HEK293T (cell line): ENCODE data around the gene GRIK2.

Source experiments
- CTCF ChIA-PET: fragments of 350-600 bp; formaldehyde crosslinking; extraction: SDS; loops from one replicate; lab custom pipeline; 2021; ENCODE audit warnings: antibody characterized with exemption, inconsistent platforms; lab: Yijun Ruan, JAX
- POLR2A ChIA-PET: fragments of 350-600 bp; formaldehyde crosslinking; extraction: SDS; loops from one replicate; lab custom pipeline; 2020; ENCODE audit warnings: antibody characterized with exemption, inconsistent platforms; lab: Yijun Ruan, JAX
- DNase-seq: peaks from one replicate; pipeline ENCODE4 v3.0.0; 2012; ENCODE audit warnings: mixed read lengths; ENCODE audit errors: extremely low spot score
- ARNT ChIP-seq: fragments of 450-650 bp; IDR thresholded peaks from 2 replicates; pipeline ENCODE4 v1.6.1; 2017; ENCODE audit warnings: mild to moderate bottlenecking
- BHLHE40 ChIP-seq: fragments of 450-650 bp; IDR thresholded peaks from 2 replicates; pipeline ENCODE4 v1.6.1; 2016; ENCODE audit warnings: mild to moderate bottlenecking, moderate library complexity, borderline replicate concordance
- CTBP1 ChIP-seq: fragments of 450-650 bp; IDR thresholded peaks from 2 replicates; pipeline ENCODE4 v1.6.1; 2016; ENCODE audit warnings: borderline replicate concordance
- ELF4 ChIP-seq: fragments of 450-650 bp; IDR thresholded peaks from 2 replicates; pipeline ENCODE4 v1.6.1; 2017; ENCODE audit warnings: antibody characterized with exemption
- FOXA1 ChIP-seq: fragments of 450-650 bp; IDR thresholded peaks from 2 replicates; pipeline ENCODE4 v1.6.1; 2016; ENCODE audit warnings: mild to moderate bottlenecking
- FOXK2 ChIP-seq: fragments of 450-650 bp; IDR thresholded peaks from 2 replicates; pipeline ENCODE4 v1.6.1; 2016; ENCODE audit warnings: mild to moderate bottlenecking
- FOXM1 ChIP-seq: fragments of 450-650 bp; IDR thresholded peaks from 2 replicates; pipeline ENCODE4 v1.6.1; 2017; ENCODE audit warnings: mild to moderate bottlenecking, borderline replicate concordance
- HDGF ChIP-seq: fragments of 450-650 bp; IDR thresholded peaks from 2 replicates; pipeline ENCODE4 v1.6.1; 2017; ENCODE audit warnings: antibody characterized with exemption, borderline replicate concordance
- L3MBTL2 ChIP-seq: fragments of 450-650 bp; conservative IDR thresholded peaks from 2 replicates; pipeline ENCODE4 v1.6.1; 2016; ENCODE audit warnings: mild to moderate bottlenecking
- LEF1 ChIP-seq: fragments of 450-650 bp; IDR thresholded peaks from 2 replicates; pipeline ENCODE4 v1.6.1; 2017; ENCODE audit warnings: mild to moderate bottlenecking, borderline replicate concordance
- NFRKB ChIP-seq: fragments of 450-650 bp; IDR thresholded peaks from 2 replicates; pipeline ENCODE4 v1.6.1; 2016; ENCODE audit warnings: mild to moderate bottlenecking, moderate library complexity
- SP1 ChIP-seq: fragments of 450-650 bp; IDR thresholded peaks from 2 replicates; pipeline ENCODE4 v1.6.1; 2017
- SUZ12 ChIP-seq: fragments of 450-650 bp; IDR thresholded peaks from 2 replicates; pipeline ENCODE4 v1.6.1; 2016; ENCODE audit warnings: mild to moderate bottlenecking
- TARDBP ChIP-seq: fragments of 450-650 bp; IDR thresholded peaks from 2 replicates; pipeline ENCODE4 v1.6.1; 2016
- ZNF384 ChIP-seq: fragments of 450-650 bp; IDR thresholded peaks from 2 replicates; pipeline ENCODE4 v1.6.1; 2016
- TF ChIP-seq, protein P1 (sequence below): fragments of 450-650 bp; IDR thresholded peaks from 2 replicates; pipeline ENCODE4 v1.6.1; 2016

GRIK2 gene

DNA sequence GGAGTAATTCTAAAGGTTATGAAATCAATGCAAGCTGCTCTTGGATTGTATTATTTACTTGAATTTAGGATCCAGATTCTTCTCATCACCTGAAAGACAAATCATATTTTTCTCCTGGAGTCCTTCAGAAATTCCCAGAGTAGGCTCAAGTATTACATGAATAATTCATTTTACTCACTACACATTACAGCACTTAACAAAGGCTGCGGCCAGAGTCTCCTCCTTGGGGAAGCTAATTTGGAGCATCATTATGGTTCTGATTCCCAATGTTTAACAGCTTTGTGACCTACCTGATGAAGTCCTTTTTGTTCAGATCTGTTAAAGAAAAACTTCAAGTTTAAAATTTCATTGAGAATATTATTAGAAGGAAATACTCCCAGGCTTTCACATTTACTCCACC lies 28.7 kb downstream of the GRIK2 start:
- TF ChIP-seq ELF4: no peak
- POLR2A ChIA-PET: no interaction called here
- CTCF ChIA-PET: no interaction called here
- no peak for DNase-seq

DNA sequence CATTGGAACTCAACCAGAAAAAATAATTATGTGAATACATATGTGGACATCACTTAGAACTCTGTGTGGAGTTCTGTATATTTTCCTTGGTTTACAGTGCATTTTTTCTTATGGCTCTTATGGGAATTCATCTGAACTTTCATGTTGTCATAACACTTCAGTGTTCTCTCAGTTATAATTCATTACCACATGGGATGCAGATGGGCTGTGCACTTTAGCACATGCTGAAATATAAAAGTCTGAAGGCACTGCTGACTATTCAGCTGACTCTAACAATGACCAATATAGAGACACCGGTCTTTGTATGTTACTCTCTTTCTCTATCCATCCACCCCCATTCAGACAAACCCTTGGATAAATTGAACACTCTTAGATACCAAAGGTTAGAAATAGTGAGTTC lies 29.3 kb downstream of the GRIK2 start:
- DNase-seq: no peak
- ChIA-PET CTCF (no interaction called here), POLR2A (no interaction called here)
- TF ChIP-seq L3MBTL2 (no peak), ZNF384 (no peak), SUZ12 (no peak), FOXM1 (no peak), SP1 (no peak), ELF4 (no peak), ARNT (no peak), TARDBP (no peak), FOXA1 (no peak), HDGF (no peak), CTBP1 (no peak), NFRKB (no peak), LEF1 (no peak), BHLHE40 (no peak), FOXK2 (no peak)

DNA sequence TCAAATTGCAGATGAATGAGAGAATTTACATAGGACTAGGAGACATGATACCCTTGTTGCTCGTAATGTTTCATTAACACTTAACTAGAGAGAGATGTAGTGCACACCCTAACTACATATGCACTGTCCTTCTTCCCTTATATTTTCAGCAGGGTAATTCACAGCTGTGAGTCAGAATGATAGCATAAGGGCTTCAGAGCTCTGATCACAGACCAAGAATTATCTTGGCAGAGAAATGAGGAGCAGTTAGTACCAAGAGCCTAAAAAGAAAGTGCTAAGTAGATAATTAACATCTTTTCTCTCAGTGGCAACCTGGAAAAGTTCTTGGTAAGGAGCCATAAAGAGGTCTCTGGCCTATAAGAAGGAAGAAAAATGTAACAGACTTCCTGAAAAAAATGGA lies 35.8 kb downstream of the GRIK2 start:
- DNase-seq: no peak
- ChIA-PET POLR2A (no interaction called here), CTCF (no interaction called here)
- TF ChIP-seq FOXA1: no peak

DNA sequence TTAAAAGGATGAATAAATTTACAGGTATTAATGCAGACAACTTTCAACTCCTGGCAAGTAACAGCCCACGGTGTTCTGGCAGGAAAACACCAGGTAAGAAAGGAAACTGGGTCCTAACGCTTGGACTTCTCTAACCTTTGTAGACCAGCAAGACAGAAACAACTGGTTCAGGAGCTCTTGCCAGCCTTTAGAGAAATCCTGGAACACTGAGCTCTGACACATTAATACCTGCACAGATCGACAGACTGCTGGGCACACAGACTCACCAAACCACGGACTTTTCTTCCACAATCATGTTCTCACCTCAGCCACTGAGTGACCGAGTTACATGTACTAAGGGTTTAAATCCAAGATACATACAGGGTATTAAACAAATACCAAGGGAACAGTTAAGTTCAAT lies 36.3 kb downstream of the GRIK2 start:
- POLR2A ChIA-PET: no interaction called here
- no peak for DNase-seq
- CTCF ChIA-PET: no interaction called here
- no peak for TF ChIP-seq ARNT
- no peak for TF ChIP-seq FOXA1
- no peak for TF ChIP-seq CTBP1
- TF ChIP-seq BHLHE40: no peak

DNA sequence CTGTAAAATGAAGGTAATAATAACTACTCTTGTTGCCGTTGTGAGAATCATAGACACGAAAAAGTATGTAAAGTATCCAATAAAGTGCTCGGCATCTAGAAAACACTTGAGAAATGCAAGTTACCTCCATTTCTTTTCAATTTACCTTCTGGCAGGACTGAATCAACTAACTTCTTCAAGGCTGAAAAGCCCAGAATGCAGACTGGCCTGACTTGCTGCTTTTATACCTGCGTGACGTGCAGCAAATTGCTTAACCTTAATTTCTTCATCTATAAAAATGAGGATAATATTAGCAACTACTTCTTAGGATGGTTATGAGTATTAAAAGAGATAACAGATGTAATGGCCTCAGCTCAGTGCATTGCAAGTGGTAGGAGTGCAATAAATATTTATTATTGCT lies 39.6 kb downstream of the GRIK2 start:
- ChIA-PET POLR2A (no interaction called here), CTCF (no interaction called here)
- no peak for DNase-seq
- TF ChIP-seq SUZ12 (no peak), ELF4 (no peak), HDGF (no peak), LEF1 (no peak), ZNF384 (no peak), SP1 (no peak), L3MBTL2 (no peak), CTBP1 (no peak), FOXA1 (no peak), FOXM1 (no peak), NFRKB (no peak)
- TF ChIP-seq, protein P1, sequence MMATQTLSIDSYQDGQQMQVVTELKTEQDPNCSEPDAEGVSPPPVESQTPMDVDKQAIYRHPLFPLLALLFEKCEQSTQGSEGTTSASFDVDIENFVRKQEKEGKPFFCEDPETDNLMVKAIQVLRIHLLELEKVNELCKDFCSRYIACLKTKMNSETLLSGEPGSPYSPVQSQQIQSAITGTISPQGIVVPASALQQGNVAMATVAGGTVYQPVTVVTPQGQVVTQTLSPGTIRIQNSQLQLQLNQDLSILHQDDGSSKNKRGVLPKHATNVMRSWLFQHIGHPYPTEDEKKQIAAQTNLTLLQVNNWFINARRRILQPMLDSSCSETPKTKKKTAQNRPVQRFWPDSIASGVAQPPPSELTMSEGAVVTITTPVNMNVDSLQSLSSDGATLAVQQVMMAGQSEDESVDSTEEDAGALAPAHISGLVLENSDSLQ: no peak

DNA sequence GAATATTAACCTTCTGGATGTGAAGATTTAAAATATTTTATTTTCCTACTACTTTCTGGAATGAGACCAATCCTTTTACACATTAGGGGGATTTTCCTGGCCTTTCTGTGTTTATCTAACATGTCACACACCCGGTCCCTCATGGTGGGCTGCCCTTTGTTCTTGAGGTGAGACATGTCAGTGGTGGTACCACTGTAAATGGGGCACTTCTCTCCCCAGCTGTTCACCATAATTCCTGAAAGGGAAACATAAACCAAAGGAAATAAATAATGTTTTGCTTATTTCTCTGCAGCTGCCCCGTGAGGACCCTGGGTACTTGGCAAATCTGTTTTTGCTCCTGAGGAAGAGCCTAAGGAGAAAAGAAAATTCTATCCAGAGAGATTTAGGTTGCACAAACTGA lies 41.1 kb downstream of the GRIK2 start:
- ChIA-PET POLR2A (no interaction called here), CTCF (no interaction called here)
- TF ChIP-seq LEF1 (no peak), TARDBP (no peak), BHLHE40 (no peak), SP1 (no peak), CTBP1 (no peak), FOXM1 (no peak), FOXA1 (no peak), FOXK2 (no peak), L3MBTL2 (no peak), SUZ12 (no peak), ARNT (no peak), NFRKB (no peak), ZNF384 (no peak), ELF4 (no peak), HDGF (no peak)
- DNase-seq: no peak

DNA sequence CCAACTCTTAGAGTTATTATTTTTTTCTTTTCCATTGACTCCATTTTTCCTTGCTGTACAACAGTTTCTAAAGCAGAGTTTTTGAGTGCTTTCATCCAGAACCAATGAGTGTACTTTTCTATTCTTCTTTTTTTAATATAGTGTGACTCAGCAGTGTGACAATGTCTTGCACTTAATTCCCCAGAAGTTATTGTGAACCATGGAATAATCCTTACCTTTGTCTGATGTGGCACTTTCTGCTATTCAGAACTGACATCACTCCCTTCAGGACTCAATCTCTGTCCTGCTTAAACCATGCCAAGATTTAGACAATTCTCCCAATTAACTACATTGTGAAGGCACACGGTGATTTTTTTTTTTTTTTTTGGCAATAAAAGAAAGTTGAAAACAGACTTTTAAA lies 41.5 kb downstream of the GRIK2 start:
- DNase-seq: no peak
- CTCF ChIA-PET: no interaction called here
- POLR2A ChIA-PET: no interaction called here
- TF ChIP-seq ELF4 (no peak), HDGF (no peak), FOXA1 (no peak), TARDBP (no peak), ZNF384 (no peak), ARNT (no peak), CTBP1 (no peak), LEF1 (no peak), L3MBTL2 (no peak), SP1 (no peak), SUZ12 (no peak), FOXK2 (no peak), FOXM1 (no peak), BHLHE40 (no peak), NFRKB (no peak)
- TF ChIP-seq, protein P1: no peak
